K562 (cell line): ENCODE results near the gene NCAM2.

ENCODE experiments used
- CTCF ChIP-seq, 3 experiments: IDR thresholded peaks in 2 of 3; conservative IDR thresholded peaks in 1 of 3; 2 replicates each; pipeline ENCODE4 v1.5.1; 2011 to 2012; ENCODE audit warnings: low read length in 3 of 3, mild to moderate bottlenecking in 3 of 3, control low read depth in 2 of 3, improper control_type of control experiment in 1 of 3, inconsistent platforms in 1 of 3, low read depth in 1 of 3, mixed read lengths in 1 of 3, moderate library complexity in 1 of 3; ENCODE audit not compliant: insufficient read depth in 2 of 3
- JUN ChIP-seq, 2 experiments: sonication (generic) in 1 of 2; formaldehyde crosslinking in 1 of 2; IDR thresholded peaks; 2 replicates each; pipeline versions ENCODE4 v1.6.1 to v1.8.0; 2012 to 2022; ENCODE audit warnings: borderline replicate concordance in 2 of 2, mild to moderate bottlenecking in 2 of 2, improper control_type of control experiment in 1 of 2, low read depth in 1 of 2, low read length in 1 of 2, missing genetic modification reagents in 1 of 2
- NR2C2 ChIP-seq, 2 experiments: fragments of 200-800 bp in 1 of 2; sonication (Bioruptor generic) in 1 of 2; sonication (generic) in 1 of 2; formaldehyde crosslinking in 1 of 2; IDR thresholded peaks; 2 replicates each; pipeline versions ENCODE4 v1.6.1 to v1.8.0; 2016 to 2022; ENCODE audit warnings: mild to moderate bottlenecking in 1 of 2, missing compliant biosample characterization in 1 of 2, missing genetic modification characterization in 1 of 2, missing genetic modification reagents in 1 of 2
- PHB2 ChIP-seq: fragments of 450-650 bp; IDR thresholded peaks from 2 replicates; pipeline ENCODE4 v1.6.1; 2017; ENCODE audit warnings: low read depth
- PTBP1 ChIP-seq: fragments of 200-400 bp; formaldehyde crosslinking; IDR thresholded peaks from 2 replicates; pipeline ENCODE4 v1.6.1; 2017; ENCODE audit warnings: low read depth, low read length
- RFX1 ChIP-seq: fragments of 450-650 bp; IDR thresholded peaks from 2 replicates; pipeline ENCODE4 v1.6.1; 2016; ENCODE audit warnings: mild to moderate bottlenecking, moderate library complexity
- SMAD4 ChIP-seq: fragments of 250-450 bp; sonication (Bioruptor Pico); conservative IDR thresholded peaks from 2 replicates; pipeline ENCODE4 v1.8.0; 2021; ENCODE audit warnings: inconsistent platforms, mild to moderate bottlenecking, moderate library complexity
- STAT5A ChIP-seq: IDR thresholded peaks from 2 replicates; pipeline ENCODE4 v1.6.1; 2012; ENCODE audit warnings: low read length, inconsistent platforms, borderline replicate concordance
- TAF7 ChIP-seq: fragments of 450-650 bp; IDR thresholded peaks from 2 replicates; pipeline ENCODE4 v1.6.1; 2016; ENCODE audit warnings: missing genetic modification characterization, missing compliant biosample characterization
- ZBTB34 ChIP-seq: fragments of 250-450 bp; sonication (Bioruptor Pico); IDR thresholded peaks from 2 replicates; pipeline ENCODE4 v1.8.0; 2021; ENCODE audit warnings: mild to moderate bottlenecking, moderate library complexity

- TF ChIP-seq PHB2 (no peak), PTBP1 (no peak), JUN (IDR thresholded peaks at IDR 0.05; ENCODE audit: borderline replicate concordance, low read depth, low read length) (no peak), JUN (CRISPR knock-in tag; IDR thresholded peaks at IDR 0.05; ENCODE audit: borderline replicate concordance) (no peak), ZBTB34 (no peak), NR2C2 (CRISPR knock-in tag; IDR thresholded peaks at IDR 0.05) (no peak), NR2C2 (tag; IDR thresholded peaks at IDR 0.05) (no peak), CTCF (IDR thresholded peaks at IDR 0.05 in 2 of 3, conservative IDR thresholded peaks at IDR 0.05 in 1 of 3; ENCODE audit: insufficient read depth in 2 of 3, low read depth in 1 of 3, low read length in 3 of 3) (no peak), TAF7 (no peak), RFX1 (no peak), STAT5A (no peak), SMAD4 (CRISPR knock-in tag) (no peak)
These were observed 30.1 kb downstream of the NCAM2 start for GRCh38 chr21:21028275-21028820.
